Limb (tissue), 2 donors: Measurements from ENCODE around the gene ZNF407.
"Not testable (repeated sequence)": the region's sequence is repeated elsewhere in the genome, so short reads cannot be mapped to it uniquely, and the experiment has no call there.

ENCODE experiments used
- DNase-seq, 2 donors: peaks; one replicate each; pipeline ENCODE4 v3.0.0-alpha.2; 2016; ENCODE audit errors: extremely low spot score in 2 of 2

Gene ZNF407

DNA sequence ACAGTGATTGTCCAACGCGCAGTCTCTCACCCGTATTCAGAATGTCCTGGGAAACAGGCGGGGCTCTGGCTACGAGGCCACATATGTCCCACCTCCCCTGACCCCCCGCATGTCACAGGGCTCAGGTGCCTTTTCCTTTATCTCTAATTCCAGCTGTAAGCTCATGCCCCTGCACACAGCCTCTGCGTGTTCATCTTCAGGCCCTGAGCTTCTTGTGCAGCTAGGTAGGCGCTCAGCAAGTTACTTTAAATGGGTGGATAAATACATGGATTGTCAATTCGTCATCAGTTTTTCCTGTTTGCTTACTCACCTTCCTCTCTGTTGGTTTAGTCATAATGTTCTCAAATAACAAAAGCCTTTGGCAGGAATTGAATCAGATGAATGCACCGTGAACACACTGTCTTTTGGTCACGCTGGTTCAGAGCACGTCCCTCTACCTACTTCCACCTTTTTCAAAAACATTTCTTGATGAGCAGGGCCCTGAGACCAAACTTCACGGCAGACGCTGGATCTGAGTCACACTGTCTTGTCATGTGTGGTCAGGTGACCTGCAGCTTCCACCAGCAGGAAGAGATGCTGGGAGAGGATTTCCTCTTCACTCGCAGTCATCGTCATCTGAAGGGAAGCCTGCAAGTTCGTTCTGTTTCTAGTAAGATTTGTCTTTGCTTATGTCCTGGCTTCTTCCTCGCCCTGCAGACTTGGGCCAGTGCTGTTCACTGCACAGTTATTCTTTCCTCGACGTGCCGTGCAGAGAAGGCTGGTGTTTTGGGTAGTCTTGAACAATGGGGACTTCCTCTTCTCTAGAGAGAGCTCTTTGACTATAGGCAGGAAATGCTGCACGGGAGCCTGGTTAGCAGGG is 473.2 kb downstream of the ZNF407 start:
- DNase-seq, result no peak

- no peak for DNase-seq
Measured at GRCh38 chr18:75071484-75071785, 473.8 kb downstream of the ZNF407 start.

DNA sequence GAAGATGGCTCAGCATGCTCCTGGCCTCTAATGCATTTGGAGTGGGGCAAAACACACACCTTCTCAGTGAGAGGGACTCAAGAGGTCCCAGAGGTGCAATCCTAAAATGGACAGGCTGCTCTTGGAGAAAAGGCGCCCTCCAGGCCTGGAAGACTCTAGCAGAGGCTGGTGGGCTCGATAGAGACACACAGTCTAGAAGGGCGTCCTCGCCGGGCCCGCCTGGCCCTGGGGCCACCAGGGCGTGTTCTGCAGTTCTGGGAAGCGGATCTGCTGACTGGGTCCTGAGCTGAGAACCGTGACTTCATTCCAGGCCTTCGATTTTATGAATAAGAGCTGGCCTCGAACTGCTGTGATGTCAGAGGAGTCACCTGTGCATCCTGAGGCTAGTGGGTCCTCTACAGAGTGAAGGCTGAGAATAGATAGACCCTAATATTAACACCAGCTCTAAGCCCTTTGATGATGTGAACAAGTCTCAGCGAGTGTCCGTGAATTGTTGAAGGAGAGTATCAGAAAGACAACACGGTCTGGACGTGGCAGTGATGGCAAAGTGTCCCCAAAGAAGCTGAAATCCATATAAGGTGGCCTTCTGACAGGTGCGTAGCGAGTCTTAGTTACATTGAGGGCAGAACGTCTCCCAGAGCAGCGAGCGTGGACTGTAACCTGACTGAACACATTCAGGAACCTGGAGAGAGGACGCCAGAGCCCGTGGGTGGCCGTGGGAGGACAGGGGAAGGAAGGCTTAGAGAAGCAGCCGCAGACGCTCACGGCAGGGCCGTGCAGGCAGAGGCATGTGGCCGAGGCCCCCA is 474.4 kb downstream of the ZNF407 start:
- DNase-seq, result no peak

DNA sequence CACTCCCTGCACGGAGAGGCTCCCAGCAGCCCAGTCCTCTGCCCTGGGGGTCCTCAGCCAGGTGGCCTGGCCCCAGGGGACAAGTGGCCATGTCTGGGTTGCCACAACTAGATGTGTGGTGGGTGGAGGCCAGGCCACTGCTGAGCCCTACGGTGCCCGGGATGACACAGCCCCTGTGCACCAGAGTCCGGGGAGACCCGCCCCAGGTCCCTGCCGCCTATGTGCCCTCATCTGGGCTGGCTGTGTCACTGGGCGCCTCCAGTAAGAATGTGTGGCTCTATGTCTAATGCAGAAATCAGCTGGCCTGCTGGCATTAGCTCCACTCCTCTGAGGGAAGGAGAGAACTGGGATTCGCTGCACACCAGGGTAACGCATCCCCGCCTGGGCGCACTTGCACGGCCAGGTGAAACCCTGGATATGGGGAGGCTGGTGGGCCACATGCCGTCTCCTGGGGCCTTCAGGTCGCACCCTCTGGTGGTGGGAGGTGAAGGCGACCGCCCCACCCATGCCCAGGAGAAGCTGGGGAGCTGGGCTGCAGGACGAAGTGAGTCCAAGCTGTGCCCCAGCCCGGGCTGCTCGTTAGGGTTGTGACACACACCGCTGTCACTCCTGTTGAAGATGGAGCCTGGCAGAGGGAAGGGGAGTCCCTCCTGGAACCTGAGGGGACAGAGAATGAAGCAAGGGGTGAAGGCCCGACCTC is 475.2 kb downstream of the ZNF407 start:
- no peak for DNase-seq

DNA sequence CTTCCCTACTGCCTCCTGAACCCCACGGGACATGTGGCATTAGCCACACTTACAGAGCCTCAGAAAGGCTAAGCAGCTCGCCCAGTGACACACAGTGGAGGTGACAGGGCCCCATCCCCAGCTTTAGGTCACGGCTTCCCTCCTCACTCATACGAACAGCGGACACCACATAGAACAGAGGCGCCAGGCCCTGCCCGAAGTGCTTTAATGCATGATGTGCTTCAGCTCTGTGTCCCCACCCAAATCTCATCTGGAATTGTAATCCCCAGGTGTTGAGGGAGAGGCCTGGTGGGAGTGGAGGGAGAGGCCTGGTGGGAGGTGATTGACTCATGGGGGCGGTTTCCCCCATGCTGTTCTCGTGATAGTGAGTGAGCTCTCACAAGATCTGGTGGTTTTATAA is 476.0 kb downstream of the ZNF407 start:
- DNase-seq, result no peak

DNA sequence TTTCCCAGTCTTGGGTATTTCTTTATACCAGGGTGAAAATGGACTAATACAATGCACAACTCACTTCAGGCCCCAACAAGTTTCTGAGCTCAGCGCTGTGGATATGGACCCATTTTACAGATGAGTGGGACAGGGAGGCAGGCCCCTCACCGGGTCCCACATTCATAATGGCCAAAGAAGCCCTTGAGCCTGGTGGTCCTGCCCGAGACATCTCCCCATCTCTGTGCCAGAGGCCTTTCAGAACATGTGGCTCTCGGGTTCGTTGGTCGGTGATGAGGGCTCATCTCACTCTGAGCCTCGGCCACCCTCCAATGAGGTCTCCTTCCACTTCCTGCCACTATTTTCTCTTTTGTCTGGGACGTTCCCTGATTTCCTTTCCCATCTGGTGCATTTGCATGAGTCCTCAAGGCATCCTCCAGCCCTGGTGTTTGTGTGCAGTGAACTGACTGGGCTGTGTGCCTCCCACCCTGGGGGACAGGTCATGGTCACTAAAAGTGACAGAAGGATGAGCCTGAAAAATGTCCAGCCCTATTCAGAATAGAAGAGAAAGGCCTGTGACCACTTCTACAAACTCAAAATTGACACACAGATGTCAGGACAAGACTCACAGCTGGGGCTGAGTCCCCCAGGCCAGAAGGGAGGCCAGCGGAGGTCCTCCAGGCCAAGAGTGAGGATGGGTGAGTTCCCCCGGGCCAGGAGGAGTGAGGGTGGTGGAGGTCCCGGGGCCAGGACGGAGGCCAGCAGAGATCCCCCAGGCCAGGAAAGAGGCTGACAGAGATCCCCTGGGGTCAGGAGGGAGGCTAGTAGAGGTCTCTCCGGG is 476.7 kb downstream of the ZNF407 start:
- DNase-seq, result no peak

DNA sequence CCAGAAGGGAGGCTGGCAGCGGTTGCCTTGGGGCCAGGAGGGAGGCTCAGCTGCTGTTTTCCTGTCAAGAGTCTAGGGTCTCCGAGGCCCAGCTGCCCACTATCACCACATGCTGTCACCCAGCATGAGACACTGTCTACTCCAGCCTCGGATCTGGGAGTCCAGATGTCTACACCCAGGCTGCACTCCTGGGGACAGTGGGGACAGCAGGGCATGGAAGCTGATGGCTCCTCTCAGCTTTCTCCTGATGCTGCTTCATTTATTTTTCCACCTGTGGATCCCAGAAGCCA is 477.3 kb downstream of the ZNF407 start:
- DNase-seq, result no peak

- no peak for DNase-seq
Measured at GRCh38 chr18:75075429-75075841, 477.8 kb downstream of the ZNF407 start.

DNA sequence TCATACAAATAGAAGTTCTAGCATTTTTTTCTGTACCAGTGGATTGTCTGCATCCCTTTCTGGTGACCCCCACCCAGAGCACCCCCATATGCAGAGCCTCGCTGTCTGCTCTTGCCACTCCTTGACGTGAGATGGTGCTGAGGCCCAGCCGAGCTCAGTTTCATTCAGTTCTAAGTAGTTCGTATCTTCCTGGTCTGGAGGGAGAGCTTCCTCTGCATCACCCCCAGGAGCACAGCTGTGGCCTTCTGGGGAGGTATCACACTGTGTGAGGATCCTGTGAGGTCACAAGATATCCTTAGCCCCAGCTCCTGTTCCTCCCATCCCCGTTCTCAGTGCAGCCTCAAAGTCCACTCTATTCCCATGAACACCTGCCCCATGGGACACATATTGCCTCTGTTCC is 478.6 kb downstream of the ZNF407 start:
- no peak for DNase-seq

DNA sequence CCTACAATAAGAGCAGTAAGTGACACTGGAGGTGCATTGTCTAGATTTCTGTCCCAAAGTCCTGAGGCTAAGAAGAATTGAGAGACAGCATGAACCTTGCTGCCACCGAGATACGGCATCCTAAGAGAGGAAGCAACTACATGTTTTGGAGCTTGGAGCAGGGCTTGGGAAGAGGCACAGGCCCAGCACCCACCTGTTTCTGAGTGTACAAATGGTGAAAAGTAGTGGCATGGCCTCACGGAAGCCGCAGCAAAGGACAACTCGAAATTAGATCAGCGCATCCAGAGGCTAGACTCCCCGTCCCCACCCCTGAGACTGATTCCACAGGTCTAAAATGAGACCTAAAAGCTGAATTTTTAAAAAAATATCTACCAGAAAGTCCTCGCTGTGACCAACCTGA is 483.8 kb downstream of the ZNF407 start:
- DNase-seq, result no peak

DNA sequence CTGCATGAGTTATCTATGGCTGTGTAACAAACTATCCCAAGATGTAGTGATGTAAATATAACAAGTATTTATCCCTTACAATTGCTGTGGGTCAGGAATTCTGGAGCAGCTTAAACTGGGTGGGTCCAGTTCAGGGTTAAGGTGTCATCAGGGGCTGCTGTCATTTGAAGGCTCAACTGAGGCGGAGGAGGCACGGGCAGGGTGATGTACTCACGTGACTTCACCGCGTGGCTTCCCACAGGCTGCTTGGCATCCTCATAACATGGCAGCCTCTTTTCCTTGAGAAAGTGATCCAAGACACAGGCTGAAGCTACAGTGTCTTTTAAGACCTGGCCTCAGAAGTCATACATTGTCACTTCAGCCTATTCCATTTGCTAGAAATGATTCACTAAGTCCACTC is 485.5 kb downstream of the ZNF407 start:
- DNase-seq, result no peak

DNA sequence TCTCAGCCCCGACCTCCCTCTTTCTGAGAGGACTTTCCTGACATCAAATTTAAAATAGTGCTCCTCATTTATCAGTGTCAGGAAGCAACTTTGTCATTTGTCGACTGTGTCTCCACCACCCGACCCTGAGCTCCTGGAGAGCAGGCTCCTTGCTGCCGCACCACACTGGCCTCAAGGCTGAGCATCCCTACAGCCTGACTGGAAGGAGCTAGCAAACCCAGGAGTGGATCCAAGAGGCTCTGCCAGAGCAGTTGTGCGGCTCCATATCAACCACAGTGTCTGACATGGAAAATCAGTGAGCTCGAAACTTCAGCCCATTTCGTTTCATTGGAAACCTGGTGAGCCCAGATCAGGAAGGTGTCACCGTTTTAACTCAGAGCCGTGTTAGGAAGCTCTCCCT is 486.1 kb downstream of the ZNF407 start:
- DNase-seq, result no peak

- DNase-seq, result not testable (repeated sequence)
Measured at GRCh38 chr18:75085676-75086075, 488.0 kb downstream of the ZNF407 start.

DNA sequence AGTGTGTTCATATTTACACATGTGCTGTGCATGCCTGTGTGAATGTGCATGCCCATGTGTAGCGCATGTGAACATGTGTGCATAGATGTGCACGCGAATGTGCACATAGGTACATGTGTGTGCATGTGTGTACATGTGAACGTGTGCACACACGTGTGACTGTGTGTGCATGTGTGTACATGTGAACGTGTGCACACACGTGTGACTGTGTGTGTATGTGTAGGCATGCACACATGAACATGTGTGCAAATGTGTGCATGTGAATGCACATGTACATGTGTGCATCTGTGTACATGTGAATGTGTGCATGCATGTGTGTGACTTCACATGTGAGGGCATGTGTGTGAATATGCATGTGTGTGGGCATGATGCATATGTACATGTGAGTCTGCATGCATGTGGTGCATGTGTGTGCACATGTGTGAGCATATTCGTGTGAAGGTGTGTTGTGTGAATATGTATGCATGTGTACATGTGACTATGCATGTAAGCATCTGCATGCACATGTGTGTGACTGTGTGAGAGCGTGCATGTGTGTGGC is 488.9 kb downstream of the ZNF407 start:
- DNase-seq, result no peak

DNA sequence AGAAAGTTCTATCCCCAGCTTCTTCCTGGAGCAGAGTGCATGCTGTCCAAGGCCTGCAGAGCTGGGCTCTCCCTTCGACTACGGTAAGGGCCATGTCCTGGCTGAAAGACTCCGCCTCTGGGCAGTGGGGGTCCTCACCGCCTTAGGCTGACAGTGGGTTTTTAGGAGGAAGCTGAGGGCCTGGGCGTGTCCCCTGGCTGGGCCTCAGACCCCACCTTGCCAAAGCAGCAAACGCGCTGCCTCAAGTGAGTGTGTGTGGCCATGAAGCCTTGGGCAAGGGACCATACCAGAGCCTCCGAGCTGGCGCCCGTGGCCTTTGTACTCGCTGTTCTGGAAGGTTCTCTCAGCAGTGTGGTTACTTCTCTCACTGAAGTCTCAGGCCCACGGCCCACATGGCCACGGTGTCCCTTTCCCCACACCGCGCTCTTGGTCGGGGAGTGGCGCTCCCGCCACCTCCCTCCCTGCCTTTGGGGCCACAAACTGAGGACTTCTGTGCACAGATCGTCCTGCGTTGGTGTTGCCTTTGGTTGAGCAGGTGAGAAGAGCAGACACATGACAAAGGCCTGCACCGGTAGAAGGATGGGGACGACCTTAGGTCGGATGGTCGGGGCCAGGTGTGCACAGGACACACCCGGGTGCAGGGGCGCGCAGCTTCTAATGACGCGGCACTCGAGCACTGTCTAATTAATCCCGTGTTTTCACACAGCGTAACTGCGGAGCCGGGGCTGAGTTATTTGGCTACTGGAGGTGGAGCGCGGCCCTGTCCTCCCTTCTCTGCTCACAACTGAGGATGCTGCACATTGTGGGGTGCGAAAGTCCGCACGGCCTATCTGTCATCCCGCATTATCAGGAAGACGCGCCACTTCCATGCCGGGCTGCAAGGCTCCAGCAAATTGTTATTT is 489.7 kb downstream of the ZNF407 start:
- no peak for DNase-seq

GRCh38 chr18:75088021-75088506 is 490.4 kb downstream of the ZNF407 start:
- no peak for DNase-seq

GRCh38 chr18:75088622-75089211 is 491.0 kb downstream of the ZNF407 start:
- no peak for DNase-seq

GRCh38 chr18:75089748-75090327 is 492.2 kb downstream of the ZNF407 start:
- DNase-seq, result no peak

- DNase-seq, result no peak
Measured at GRCh38 chr18:75090336-75090735, 492.7 kb downstream of the ZNF407 start.
